Stimulated activated naive CD8-positive, alpha-beta T cell treated with anti-CD3 and anti-CD28 coated beads, Interleukin-15, amount 100 ng/mL, for 72 hours (primary cell): ENCODE data around the gene ZNF320.
"Not testable (repeated sequence)": the region's sequence is repeated elsewhere in the genome, so short reads cannot be mapped to it uniquely, and the experiment has no call there.

ENCODE experiments used
- ATAC-seq: fragments of 150-1000 bp; cut with Tn5 transposase; 2 replicates; pipeline ENCODE4 v1.10.0; 2021; ENCODE audit warnings: mild to moderate bottlenecking, moderate library complexity
- DNase-seq, 2 donors: peaks; one replicate each; pipeline ENCODE4 v3.0.0; 2021 to 2022
- H3K27ac Mint-ChIP-seq, 2 donors: one replicate each; pipeline ENCODE4 v1.8.0; 2022; ENCODE audit warnings: mild to moderate bottlenecking in 2 of 2, mixed read lengths in 2 of 2, moderate library complexity in 2 of 2
- H3K27me3 Mint-ChIP-seq: one replicate; pipeline ENCODE4 v1.8.0; 2022; ENCODE audit warnings: mixed read lengths
- H3K4me1 Mint-ChIP-seq: one replicate; pipeline ENCODE4 v1.8.0; 2022; ENCODE audit warnings: mild to moderate bottlenecking, mixed read lengths
- H3K4me3 Mint-ChIP-seq, 2 donors: one replicate each; pipeline ENCODE4 v1.8.0; 2022; ENCODE audit warnings: mild to moderate bottlenecking in 2 of 2, mixed read lengths in 2 of 2, moderate library complexity in 1 of 2
- H3K9me3 Mint-ChIP-seq, 2 donors: one replicate each; pipeline ENCODE4 v1.8.0; 2022; ENCODE audit warnings: mixed read lengths in 2 of 2

Gene ZNF320

GRCh38 chr19:52936151-52936953 lies 38.9 kb upstream of the ZNF320 start:
- DNase-seq, result no peak
- Mint-ChIP-seq H3K9me3 (peaks cover 34 to 35% of the 10 kb centered on the region in 2 donors), H3K27ac (no peak overlapping the region), H3K4me3 (no peak overlapping the region), H3K27me3 (no peaks in the 10 kb centered on the region), H3K4me1 (peaks cover 42% of the 10 kb centered on the region)
- ATAC-seq, result no peak

- ATAC-seq, result no peak
- Mint-ChIP-seq H3K4me3 (no peak overlapping the region), H3K4me1 (peaks cover 34% of the 10 kb centered on the region), H3K27me3 (no peaks in the 10 kb centered on the region), H3K9me3 (peaks cover 30 to 35% of the 10 kb centered on the region in 2 donors), H3K27ac (peak overlapping the region in 1 of 2 donors; percentile 57)
- no peak for DNase-seq
Measured at GRCh38 chr19:52935434-52935833, 38.0 kb upstream of the ZNF320 start.

- H3K9me3 Mint-ChIP-seq, result peaks cover 6 to 11% of the 10 kb centered on the region in 2 donors
- H3K4me3 Mint-ChIP-seq, result peak overlapping the region in 1 of 2 donors; percentile 22
- DNase-seq, H3K27me3 Mint-ChIP-seq, H3K27ac Mint-ChIP-seq, ATAC-seq: not testable (repeated sequence)
- H3K4me1 Mint-ChIP-seq, result peaks cover 31% of the 10 kb centered on the region
Measured at GRCh38 chr19:52924641-52925040, 27.2 kb upstream of the ZNF320 start.

GRCh38 chr19:52923778-52924593 lies 26.6 kb upstream of the ZNF320 start:
- Mint-ChIP-seq H3K4me3 (peak overlapping the region; percentile 89 to 90), H3K9me3 (peaks cover 6 to 7% of the 10 kb centered on the region in 2 donors), H3K4me1 (peaks cover 31% of the 10 kb centered on the region), H3K27me3 (no peaks in the 10 kb centered on the region), H3K27ac (peak overlapping the region in 1 of 2 donors; percentile 19)
- DNase-seq (no peak), ATAC-seq (peak; percentile 3)

- H3K9me3 Mint-ChIP-seq, result peaks cover 6% of the 10 kb centered on the region in 2 donors
- ATAC-seq (peak; percentile 100), DNase-seq (peak; percentile 81 to 82)
- H3K4me1 Mint-ChIP-seq, result peaks cover 31% of the 10 kb centered on the region
- peak within 1 kb of the TSS; percentile 20 to 96 for H3K27ac Mint-ChIP-seq
- H3K4me3 Mint-ChIP-seq, result peak within 1 kb of the TSS; percentile 89 to 90
- H3K27me3 Mint-ChIP-seq, result no peaks in the 10 kb centered on the region
Measured at GRCh38 chr19:52922841-52923777, 25.7 kb upstream of the ZNF320 start, which contains the start of gene ZNF888. ZNF888 (minus strand) TSS chr19:52923428; CDS start chr19:52917873, 5,555 bp downstream.

GRCh38 chr19:52917531-52917930 lies 20.1 kb upstream of the ZNF320 start:
- Mint-ChIP-seq H3K4me1 (peaks cover 19% of the 10 kb centered on the region), H3K4me3 (no peak overlapping the region), H3K9me3 (peaks cover 6 to 12% of the 10 kb centered on the region in 2 donors), H3K27me3 (no peaks in the 10 kb centered on the region), H3K27ac (no peak overlapping the region)
- DNase-seq (no peak), ATAC-seq (no peak)

- H3K27me3 Mint-ChIP-seq, result no peaks in the 10 kb centered on the region
- no peak for DNase-seq
- H3K4me1 Mint-ChIP-seq, result no peaks in the 10 kb centered on the region
- ATAC-seq, result no peak
- H3K4me3 Mint-ChIP-seq, result no peak overlapping the region
- no peak overlapping the region for H3K27ac Mint-ChIP-seq
- peaks cover 27 to 28% of the 10 kb centered on the region in 2 donors for H3K9me3 Mint-ChIP-seq
Measured at GRCh38 chr19:52910648-52911047, 13.2 kb upstream of the ZNF320 start.

- not testable (repeated sequence) for H3K4me1 Mint-ChIP-seq, H3K27ac Mint-ChIP-seq, ATAC-seq, H3K4me3 Mint-ChIP-seq, DNase-seq, H3K27me3 Mint-ChIP-seq
- peaks cover 31 to 40% of the 10 kb centered on the region in 2 donors for H3K9me3 Mint-ChIP-seq
Measured at GRCh38 chr19:52904052-52904780, 6.8 kb upstream of the ZNF320 start.

- peaks cover 30 to 38% of the 10 kb centered on the region in 2 donors for H3K9me3 Mint-ChIP-seq
- no peaks in the 10 kb centered on the region for H3K27me3 Mint-ChIP-seq
- ATAC-seq (no peak), DNase-seq (no peak)
- H3K4me1 Mint-ChIP-seq, result peaks cover 12% of the 10 kb centered on the region
- no peak overlapping the region for H3K4me3 Mint-ChIP-seq
- H3K27ac Mint-ChIP-seq, result peak overlapping the region in 1 of 2 donors; percentile 7
Measured at GRCh38 chr19:52901842-52902241, 4.4 kb upstream of the ZNF320 start.

- H3K27me3 Mint-ChIP-seq, DNase-seq, ATAC-seq: not testable (repeated sequence)
- Mint-ChIP-seq H3K4me1 (peaks cover 30% of the 10 kb centered on the region), H3K27ac (peak overlapping the region in 1 of 2 donors; percentile 72), H3K9me3 (peaks cover 12% of the 10 kb centered on the region in 2 donors), H3K4me3 (peak overlapping the region in 1 of 2 donors; percentile 35)
Measured at GRCh38 chr19:52898596-52898995, 1.2 kb upstream of the ZNF320 start.

- Mint-ChIP-seq H3K4me1 (peaks cover 31% of the 10 kb centered on the region), H3K27ac (no peak overlapping the region), H3K27me3 (no peaks in the 10 kb centered on the region), H3K4me3 (peak overlapping the region; percentile 87 to 93), H3K9me3 (peaks cover 8 to 12% of the 10 kb centered on the region in 2 donors)
- ATAC-seq, result no peak
- DNase-seq, result no peak
Measured at GRCh38 chr19:52898101-52898500, 666 bp upstream of the ZNF320 start.

- H3K4me3 Mint-ChIP-seq, result peak overlapping the region; percentile 87 to 93
- H3K9me3 Mint-ChIP-seq, result peaks cover 8 to 12% of the 10 kb centered on the region in 2 donors
- peaks cover 31% of the 10 kb centered on the region for H3K4me1 Mint-ChIP-seq
- peak overlapping the region; percentile 87 to 95 for H3K27ac Mint-ChIP-seq
- H3K27me3 Mint-ChIP-seq, result no peaks in the 10 kb centered on the region
- peak; percentile 2 for ATAC-seq
- no peak for DNase-seq
Measured at GRCh38 chr19:52896431-52897137, 851 bp downstream of the ZNF320 start.

- peaks cover 14% of the 10 kb centered on the region for H3K4me1 Mint-ChIP-seq
- H3K27me3 Mint-ChIP-seq, result no peaks in the 10 kb centered on the region
- H3K4me3 Mint-ChIP-seq, result no peak overlapping the region
- peak overlapping the region in 1 of 2 donors; percentile 46 for H3K27ac Mint-ChIP-seq
- ATAC-seq (no peak), DNase-seq (no peak)
- H3K9me3 Mint-ChIP-seq, result peaks cover 7 to 19% of the 10 kb centered on the region in 2 donors
Measured at GRCh38 chr19:52891336-52891735, 6.1 kb downstream of the ZNF320 start.

- ATAC-seq (no peak), DNase-seq (no peak)
- Mint-ChIP-seq H3K27me3 (no peaks in the 10 kb centered on the region), H3K4me3 (no peak overlapping the region), H3K9me3 (peaks cover 7 to 21% of the 10 kb centered on the region in 2 donors), H3K27ac (peak overlapping the region in 1 of 2 donors; percentile 77), H3K4me1 (peaks cover 13% of the 10 kb centered on the region)
Measured at GRCh38 chr19:52889931-52890330, 7.5 kb downstream of the ZNF320 start.
